Stimulated activated CD8-positive, alpha-beta memory T cell treated with anti-CD3 and anti-CD28 coated beads, Interleukin-7, amount 100 ng/mL, for 48 hours (primary cell): ENCODE results near the gene COL17A1.
A peak's percentile ranks its signal among the peaks of the same experiment; 100 is the strongest.

Experiments
- DNase-seq, 2 donors: peaks; one replicate each; pipeline ENCODE4 v3.0.0-alpha.2; 2020; ENCODE audit warnings: low read depth in 1 of 2; ENCODE audit errors: extremely low read depth in 1 of 2

COL17A1 gene

GRCh38 chr10:104085801-104086400, at the start of gene COL17A1:
Gene COL17A1, minus strand, starts transcription at chr10:104085880. Its CDS starts 5,207 bp downstream, at chr10:104080673.
- no peak for DNase-seq

DNA sequence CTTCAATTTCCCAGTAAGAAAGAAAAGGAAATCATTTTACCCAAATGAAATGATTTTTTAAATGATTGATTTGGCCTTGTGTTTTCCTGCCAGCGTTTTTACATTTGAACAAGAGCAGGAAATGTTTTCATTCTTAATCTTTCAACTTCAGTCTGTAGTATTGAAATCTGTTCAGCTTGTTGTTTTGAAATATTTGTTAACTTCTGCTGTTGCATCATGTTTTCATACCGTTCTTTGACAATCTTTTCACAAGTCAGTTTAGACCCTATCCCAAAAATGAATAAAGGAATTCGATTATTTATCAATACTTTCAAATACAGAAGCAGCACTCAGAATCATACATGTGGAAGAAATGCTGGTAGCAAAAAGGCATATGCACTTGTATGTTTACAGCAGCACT, 44.4 kb upstream of the COL17A1 start:
- no peak for DNase-seq

GRCh38 chr10:104128214-104128613, 42.5 kb upstream of the COL17A1 start:
- no peak for DNase-seq

- DNase-seq = no peak
These were observed 41.7 kb upstream of the COL17A1 start for GRCh38 chr10:104127411-104127810.

- no peak for DNase-seq
These were observed 37.7 kb upstream of the COL17A1 start for GRCh38 chr10:104123397-104123796.

DNA sequence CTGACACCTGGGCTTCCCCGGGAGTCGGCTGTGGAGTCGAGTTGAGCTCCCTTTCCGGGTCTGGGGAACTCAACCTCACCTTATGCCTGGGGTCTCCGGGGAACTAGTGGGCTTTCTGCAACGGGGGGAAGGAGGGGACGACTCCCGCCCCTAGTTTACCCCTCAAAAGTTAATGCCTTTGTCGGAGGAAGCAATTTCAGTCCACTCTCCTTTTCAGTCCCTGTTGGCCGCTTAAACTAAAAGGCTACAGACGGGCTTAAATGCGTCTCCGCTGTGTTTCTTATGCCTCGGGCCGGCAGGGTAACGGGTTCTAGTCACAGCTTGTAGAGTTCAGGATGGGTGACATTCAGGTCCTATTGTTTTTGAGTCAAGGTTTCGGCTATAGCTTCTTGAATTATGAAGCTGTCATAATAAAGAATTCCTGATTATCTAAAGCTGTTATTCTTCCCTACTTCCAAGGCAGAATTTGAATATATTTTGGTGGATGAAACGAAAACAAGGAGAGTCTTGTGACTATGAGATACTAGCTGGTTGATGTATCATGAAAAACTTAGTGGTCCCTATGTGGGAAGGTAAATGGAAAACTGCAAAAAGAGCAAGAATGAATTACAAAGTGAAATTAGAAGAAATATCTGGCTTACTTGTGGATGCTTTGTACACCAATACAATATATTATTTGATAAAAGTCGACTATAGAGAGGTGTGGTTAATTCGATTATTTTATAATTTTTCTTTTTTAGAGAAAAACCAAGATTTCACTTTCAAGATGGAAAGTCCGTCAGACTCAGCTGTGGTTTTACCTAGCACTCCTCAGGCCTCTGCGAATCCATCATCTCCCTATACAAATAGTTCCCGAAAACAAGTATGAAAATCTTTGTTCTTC, 36.8 kb upstream of the COL17A1 start:
- no peak for DNase-seq

- peak; percentile 97 to 99 for DNase-seq
These were observed 36.0 kb upstream of the COL17A1 start, which contains the start of gene SFR1 for GRCh38 chr10:104121485-104122224. Gene SFR1, plus strand, starts transcription at chr10:104122171. Its CDS starts 13 bp downstream, at chr10:104122184.

DNA sequence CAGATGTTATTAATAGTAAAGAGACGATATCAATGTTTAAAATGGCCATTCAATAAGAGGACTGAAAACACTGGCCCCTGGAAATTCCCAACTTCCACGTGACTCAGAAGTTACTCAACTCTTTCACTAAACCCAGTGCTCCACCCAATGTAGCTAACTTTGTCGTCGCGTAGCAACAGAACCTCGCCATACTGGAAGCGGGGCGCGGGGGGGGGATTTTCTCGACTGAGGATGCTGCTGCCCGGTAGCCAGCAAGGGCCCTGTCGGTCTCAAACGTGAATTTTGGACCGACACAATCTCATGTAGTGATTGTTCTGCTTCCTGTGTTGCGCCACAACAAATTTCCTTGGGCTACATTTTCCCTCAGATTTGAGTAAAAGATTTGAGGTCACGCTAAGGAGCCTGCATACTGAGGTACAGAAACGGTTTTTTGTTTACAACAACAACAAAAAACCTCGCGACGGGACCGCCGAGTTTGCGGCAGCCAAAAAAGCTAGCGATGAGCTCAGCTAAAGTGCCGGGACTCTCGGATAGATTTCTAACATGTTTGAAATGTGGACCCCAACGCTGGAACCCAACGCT, 35.3 kb upstream of the COL17A1 start:
- DNase-seq = peak; percentile 39 to 84

GRCh38 chr10:104120512-104120902, 34.8 kb upstream of the COL17A1 start:
- no peak for DNase-seq

DNA sequence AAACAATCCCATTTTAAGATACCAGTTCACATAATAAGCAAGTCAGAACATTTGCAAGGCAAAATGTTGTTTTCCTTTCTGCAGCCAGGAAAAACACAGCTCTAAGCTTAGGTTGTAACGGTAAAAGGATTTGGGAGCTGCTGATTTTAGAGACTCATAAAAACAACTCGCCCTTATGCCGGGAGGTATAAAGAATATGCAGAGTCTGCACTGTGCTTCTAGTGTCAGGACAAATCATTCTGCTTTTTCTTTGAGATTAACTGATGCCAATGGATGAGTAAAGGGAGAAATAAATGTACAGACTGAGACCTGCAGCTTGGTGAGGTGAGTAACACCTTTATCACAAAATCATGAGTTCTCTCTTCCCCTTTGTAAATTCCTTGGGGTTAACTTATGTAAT, 34.3 kb upstream of the COL17A1 start:
- no peak for DNase-seq

- no peak for DNase-seq
These were observed 32.2 kb upstream of the COL17A1 start for GRCh38 chr10:104117839-104118323.

DNA sequence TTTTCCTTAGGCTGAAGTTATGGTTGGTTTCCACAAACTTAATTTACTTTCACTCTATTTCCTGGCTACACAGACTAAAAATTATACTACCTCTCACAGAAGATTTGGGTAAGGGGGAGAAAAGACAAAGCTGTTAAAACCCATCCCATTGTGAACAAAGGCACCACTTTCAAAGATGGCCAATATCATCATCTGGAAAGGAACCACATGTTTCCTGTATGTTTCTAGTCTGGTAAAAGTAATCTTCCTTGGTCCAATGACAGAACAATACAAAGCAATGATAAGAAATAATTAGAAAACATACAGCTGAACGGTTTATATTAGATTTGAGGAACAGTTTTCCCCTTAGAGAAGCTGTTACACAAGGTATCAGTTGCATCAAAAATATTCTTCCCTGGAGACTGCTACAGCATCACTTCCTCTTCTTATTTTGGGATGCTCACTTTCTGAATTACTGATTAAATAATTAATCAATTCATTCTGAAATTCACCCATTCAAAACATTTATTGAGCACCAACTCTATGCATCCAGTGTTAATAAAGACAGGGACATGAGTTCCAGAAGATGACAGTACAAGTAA, 27.8 kb upstream of the COL17A1 start:
- no peak for DNase-seq

DNA sequence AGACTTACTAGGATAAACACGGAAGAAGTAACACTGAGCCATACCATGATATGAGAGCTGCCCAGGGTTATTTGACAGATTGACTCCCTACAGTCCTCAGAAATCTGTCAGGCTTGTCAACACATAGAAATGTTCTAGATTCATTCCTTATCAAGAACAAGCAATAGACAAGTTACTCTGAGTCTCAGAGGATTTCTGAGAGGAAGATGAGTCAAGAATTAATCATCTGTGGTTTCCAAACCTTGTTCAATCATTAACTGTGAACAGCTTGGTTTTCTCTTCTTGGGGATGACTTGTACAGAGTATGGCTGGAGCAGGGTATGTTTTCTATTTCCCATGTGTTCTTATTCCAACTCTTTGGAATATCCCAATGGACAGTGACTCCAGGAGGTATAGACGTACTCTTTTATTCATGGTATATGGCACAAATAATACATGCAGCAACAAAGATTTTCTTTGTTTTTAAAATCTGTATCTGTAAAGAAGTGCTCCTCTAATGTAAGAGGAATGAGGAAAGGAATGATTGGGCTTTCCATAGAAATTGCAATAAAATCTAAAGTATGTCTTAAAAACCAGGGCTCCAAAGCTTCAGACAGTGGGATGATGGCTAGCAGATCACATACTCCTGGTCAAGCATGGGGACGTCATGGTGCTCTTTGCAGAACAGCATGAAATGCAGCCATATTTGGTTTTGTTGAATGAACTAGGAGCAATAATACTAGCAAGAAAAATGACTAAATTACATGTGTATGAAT, 24.4 kb upstream of the COL17A1 start:
- DNase-seq = no peak

- DNase-seq = no peak
These were observed 19.2 kb upstream of the COL17A1 start for GRCh38 chr10:104104926-104105325.

GRCh38 chr10:104104418-104104817, 18.7 kb upstream of the COL17A1 start:
- no peak for DNase-seq

GRCh38 chr10:104103956-104104355, 18.3 kb upstream of the COL17A1 start:
- DNase-seq = no peak

GRCh38 chr10:104101902-104102301, 16.2 kb upstream of the COL17A1 start:
- no peak for DNase-seq

DNA sequence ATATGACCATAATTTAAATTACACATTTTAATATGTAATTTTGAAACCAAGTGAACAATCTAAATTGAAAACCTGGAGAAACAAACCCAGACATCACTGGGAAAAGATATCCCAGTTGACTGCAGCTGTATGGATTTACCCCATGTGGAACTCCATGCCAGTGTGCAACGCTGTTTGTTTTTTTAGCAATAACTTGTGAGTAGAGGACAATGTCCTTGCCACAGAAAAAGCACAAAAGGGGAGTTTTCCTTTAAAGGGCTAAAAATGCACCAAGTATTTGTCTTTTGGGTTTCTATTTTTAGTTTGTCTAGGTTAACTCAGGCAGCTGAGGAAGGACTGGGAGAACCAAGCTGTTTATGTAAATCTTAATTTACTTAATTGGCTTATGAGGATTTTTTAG, 15.1 kb upstream of the COL17A1 start:
- no peak for DNase-seq

DNA sequence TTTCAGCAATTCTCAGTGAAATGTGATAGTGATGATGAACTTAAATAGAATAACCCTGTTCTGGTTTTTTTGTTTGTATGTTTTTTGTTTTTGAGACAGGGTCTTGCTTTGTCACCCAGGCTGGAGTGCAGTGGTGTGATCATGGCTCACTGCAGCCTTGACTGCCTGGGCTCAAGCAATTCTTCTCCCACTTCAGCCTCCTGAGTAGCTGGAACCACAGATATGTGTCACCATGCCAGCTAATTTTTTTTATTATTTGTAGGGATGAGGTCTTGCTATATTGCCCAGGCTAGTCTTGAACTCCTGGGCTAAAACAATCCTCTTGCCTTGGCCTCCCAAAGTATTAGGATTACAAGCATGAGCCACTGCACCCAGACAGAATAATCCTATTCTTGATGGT, 14.3 kb upstream of the COL17A1 start:
- DNase-seq = no peak

DNA sequence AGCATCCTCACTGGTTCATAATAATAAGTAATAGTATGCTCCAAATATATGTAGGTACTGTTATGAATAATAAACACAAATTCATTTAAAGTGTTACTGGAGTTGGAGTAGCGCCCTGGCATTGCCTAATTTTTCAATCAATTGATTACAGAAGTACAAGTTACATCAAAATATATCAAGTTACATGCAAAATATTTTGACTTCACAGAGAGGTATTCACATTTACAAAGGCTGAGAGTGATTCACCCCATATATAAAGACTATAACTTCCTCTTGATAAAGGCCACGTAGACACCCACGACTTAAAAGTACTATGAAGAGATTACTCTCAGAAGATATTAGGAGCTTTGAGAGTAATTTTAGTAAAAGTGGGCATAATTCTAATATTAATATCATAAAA, 13.6 kb upstream of the COL17A1 start:
- DNase-seq = no peak
